Stimulated activated CD4-positive, alpha-beta T cell treated with anti-CD3 and anti-CD28 coated beads, Interleukin-12 subunit alpha, Interleukin-12 subunit beta, amount 100 ng/mL, for 4 hours (primary cell): ENCODE data around the gene NPDC1.
"Not testable (repeated sequence)": the region's sequence is repeated elsewhere in the genome, so short reads cannot be mapped to it uniquely, and the experiment has no call there.

Experiments
- DNase-seq: peaks from one replicate; pipeline ENCODE4 v3.0.0-alpha.2; 2020

Gene NPDC1

DNA sequence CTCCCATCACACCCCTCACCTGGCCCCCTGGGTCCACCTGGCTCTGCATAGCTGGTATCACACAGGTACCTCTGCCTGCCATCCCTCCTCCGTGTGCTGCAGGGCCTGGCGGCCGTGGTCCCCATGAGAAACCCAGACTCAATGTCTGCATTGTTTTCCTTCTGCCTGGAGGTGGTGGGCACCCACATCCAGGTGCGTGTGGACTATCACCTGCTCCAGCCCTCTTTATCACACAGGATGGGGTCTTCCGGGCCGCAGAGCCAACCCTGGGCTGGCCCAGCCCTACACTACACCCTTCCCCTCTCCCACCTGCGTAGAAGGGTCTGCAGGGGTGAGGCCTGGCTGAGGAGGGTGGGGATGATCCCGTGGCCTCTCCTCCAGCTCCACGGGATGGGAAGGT, 7.1 kb downstream of the NPDC1 start:
- no peak for DNase-seq

DNA sequence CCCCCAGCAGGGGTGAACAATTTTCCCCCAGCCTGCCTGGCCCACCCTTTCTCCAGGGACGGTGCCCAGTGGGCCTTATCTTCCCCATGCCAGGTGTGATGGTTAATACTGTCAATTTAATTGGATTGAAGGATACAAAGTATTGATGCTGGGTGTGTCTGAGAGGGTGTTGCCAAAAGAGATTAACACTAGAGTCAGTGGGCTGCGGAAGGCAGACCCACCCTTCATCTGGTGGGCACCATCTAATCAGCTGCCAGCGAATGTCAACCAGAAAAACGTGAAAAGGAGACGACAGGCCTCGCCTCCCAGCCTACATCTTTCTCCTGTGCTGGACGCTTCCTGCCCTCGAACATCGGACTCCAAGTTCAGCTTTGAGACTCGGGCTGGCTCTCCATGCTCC, 8.5 kb downstream of the NPDC1 start:
- DNase-seq: no peak

DNA sequence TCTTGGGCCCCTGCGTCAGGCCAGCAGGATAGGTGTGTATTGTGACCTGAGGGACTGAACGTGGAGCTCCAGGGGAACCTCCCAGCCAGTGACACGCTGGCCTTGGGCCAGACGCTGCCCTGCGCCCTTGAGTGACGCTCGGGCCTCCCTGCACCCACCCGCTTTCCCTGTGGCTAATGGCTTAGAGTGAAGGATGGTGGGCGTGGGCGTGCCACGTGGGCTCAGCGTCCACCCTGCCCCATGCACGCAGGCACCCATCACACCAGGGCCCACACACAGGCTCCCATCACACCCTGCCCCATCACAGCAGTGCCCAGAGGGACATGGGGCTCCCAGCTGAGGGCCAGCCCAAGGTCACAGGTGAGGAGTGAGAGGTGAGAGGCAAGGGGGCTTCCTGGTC, 8.9 kb downstream of the NPDC1 start:
- DNase-seq: no peak

DNA sequence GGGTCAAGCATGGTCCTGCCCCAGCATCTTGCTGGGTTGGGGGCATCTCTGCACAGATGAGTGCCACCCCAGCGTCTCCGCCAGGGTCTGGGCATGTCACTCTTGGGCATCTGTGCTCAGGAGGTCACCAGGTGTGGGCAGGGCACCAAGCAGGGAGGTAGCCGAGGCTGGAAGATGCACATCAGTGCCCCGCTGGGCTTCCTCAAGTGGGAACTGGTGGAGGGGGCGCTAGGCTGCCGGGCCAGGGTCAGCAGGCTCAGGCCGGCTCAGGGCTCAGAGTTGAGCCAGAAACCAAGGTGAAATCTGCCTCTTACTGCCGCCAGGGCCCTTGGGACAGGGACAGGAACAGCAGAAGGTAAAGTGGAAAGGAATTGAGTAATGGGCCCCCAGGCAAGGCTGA, 10.0 kb downstream of the NPDC1 start:
- no peak for DNase-seq

DNA sequence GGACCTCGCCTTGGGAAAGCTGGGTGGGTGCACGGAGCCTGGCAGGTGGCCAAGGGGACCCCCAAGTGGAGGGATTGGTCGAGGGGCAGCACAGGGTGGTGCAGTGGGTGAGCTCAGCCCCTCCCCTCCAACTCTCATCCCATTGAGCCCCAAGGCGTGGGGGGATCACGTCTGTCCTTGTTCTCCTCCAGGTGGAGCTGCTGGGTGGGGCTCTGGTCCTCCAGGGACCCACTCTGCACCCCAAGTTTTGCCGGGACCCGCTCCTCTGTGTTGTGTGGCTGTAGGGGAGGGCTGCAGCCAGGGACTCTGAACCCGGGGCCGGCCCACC, 10.5 kb downstream of the NPDC1 start:
- DNase-seq: no peak

DNA sequence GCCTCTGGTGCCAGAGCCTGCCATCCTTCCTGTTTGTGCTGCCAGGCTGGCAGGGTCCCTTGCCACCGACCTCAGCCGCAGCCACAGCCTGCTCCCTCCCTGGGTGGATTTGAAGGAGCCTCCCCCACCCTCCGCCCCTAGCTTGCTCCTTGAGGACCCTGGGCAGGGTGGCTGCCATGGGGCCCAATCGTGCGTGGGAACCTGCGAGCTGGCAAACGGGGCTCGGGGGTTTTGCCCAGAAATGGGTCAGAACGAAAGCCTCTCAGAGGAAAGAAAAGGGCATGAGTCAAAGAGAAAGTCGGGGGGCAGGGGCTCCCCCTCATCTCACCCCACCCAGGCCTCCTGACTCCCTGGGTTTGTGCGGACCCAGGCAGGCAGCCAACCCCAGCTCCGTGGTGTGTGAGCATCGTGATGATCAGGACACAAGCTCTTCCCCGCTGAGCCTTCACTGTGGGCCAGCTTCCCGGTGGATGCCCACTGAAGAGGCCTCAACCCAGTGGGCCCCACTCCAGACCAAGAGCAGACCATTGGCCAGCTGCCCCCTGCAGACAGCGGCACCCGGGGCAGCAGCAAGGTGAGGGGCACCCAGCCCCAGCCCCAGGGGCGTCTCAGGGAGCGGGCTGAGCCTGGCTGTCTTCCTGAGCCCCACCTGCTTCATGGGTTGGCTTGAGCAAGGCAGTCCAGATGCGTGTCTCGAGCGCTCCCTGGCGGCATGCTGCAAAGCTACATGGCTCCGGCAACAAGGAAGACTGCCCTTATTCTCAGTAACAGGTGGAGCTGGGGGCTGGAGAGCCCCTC, 11.1 kb downstream of the NPDC1 start:
- peak; percentile 86 for DNase-seq

DNA sequence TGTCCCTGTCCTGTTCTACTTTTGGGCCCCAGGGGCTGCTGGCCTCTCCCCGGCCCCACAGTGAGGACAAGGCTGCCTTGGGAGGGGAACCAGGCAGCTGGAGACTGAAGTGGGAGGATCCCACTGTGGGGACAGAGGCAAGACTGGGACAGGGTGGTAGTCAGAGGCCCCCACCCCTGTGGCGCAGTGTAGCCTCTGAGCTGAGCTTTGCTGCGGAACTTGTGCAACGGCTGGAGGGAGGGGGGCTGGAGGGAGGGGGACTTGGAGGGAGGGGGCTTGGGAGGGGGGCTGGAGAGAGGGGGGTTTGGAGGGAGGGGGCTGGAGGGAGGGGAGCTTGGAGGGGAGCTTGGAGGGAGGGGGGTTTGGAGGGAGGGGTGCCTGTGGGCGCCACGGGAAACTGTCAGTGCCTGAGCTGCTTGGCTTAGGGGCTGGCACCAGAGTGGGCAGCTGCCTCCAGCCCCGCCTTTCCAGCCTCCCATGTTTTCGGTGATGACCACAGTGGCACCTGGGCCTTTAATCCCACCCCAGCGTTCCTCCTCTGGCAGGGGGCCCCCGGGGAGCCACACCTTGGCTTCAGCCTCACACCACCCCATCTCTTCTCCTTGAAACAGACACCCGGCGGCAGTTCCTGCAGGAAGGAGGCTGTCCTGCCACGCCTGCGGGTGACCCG, 11.8 kb downstream of the NPDC1 start:
- DNase-seq: no peak

DNA sequence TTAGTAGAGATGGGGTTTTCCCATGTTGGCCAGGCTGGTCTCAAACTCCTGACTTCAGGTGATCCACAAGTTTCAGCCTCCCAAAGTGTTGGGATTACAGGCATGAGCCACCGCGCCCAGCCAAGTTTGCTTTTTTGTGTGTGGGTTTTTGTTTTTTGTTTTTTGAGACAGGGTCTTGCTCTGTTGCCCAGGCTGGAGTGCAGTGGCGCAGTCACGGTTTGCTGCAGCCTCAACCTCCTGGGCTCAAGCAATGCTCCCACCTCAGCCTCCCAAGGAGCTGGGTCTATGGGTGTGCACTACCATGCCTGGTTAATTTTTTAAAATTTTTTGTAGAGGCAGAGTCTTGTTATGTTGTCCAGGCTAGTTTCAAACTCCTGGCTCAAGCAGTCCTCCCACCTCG, 12.5 kb downstream of the NPDC1 start:
- DNase-seq: not testable (repeated sequence)

DNA sequence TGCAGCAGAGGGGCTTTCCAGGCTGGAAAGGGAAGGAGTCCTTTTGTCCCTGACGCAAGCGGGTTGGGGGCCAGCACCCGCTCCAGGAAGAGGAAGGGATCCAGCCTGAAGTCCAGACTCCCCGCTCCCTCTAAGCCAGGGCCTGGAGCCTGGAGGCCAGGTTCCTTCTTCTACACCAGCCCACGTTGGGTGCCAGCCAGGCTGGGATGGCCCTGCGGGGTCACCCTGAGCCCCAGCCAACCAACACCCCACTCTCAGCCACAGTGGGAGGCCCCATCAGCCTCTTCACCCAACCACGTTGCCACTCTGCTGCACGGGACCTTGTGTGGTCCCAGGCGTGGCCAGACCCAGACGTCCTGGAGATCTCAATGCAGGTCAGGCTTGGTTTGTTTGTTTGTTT, 13.1 kb downstream of the NPDC1 start:
- no peak for DNase-seq

DNA sequence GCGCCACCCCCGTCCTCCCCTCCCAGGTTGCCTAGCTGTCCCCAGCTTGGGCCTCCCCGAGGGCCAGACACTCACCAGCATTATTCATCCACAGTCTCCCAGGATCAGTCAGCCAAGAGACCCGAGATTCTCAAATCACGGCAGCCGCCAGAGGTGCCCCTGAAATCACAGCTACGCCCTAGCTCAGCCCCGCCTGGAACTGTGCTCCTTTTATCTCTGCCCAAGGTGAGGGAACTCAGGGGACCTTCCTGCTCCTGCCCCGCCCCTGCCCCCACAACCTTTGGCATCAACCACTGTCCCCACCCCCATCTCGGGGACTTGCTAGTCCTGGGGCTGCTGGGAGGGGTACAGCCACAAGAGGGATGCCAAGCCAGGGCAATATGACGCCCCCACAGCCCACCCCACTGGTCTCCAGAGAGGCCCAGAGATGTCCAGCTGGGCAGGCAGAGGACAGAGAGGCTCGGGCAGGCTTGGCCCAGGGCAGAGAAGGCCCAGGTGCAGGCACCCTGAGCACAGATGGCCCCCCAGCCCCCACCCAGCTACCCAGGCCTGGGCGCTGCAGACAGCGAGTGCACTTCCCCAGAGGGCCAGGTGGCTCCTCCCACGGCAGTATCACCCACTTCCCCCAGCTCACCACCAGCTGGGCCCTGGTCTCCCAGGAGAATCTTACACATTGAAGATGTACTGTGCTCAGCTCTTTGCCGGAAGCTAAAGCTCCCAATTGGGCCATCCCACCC, 13.9 kb downstream of the NPDC1 start, which contains the start of gene FUT7:
Gene FUT7 (minus strand): TSS at position 185 of the 737 bp plus-strand sequence. CDS start 97 bp downstream, at position 88.
- no peak for DNase-seq

DNA sequence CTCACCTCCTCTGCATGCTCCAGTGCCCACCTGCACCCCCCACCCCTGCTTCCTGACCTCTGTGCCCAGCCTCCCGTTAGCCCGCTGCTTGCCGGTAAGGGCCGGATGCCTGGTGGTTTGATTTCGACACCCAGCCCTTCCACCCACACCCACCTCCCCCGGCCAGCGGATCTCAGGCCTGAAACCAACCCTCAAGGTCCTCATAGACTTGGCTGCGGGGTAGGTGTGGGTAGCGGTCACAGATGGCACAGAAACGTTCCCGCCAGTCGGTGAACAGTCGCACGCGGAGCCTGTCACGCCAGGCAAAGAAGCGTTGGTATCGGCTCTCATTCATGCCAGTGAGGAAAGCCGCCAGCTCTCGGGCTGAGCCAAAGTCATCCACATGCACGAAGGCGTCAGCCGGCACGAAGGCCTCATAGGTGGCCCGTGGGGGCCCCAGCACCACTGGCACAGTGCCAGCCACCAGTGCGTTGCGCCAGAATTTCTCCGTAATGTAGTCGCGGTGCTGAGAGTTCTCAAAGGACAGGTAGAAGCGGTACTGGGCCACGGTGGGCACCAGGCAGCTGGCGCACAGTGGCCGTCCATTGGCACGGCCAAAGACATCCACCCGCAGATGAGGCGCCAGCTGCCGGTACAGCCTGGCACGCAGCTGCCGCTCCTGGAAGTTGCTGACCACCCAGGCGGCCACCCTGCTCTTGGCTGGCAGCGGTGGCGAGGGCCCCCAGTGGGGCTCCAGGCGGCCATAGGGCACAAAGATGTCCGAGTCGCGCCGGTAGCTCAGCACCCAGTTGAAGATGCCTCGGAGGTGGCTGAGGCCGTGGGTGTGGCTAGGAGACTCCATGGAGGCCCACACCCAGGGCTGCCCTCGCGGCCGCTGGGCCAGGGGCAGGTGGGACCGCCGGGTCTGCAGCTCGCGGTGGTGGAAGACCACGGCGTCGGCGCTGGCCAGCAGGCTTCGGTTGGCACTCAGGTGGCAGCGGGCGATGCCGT, 15.1 kb downstream of the NPDC1 start:
- no peak for DNase-seq

DNA sequence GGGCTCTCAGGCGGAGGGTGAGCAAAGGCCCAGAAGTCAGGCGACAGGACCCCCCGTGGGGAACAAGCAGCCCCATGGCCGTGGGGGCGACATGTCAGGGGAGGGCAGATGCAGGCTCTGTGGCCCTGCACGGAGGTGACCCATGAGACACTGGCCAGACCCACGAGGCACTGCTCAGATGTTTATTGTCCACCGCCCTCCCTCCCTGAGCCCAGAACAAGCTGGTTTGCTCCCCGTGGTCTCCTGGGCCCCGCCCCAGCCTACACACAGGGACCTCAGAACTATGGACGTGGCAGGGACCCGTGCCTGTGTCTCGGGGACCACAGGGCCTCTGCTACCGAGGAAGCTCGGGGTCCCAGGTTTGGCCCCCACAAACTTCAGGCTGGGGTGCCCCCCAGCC, 16.0 kb downstream of the NPDC1 start:
- DNase-seq: no peak

DNA sequence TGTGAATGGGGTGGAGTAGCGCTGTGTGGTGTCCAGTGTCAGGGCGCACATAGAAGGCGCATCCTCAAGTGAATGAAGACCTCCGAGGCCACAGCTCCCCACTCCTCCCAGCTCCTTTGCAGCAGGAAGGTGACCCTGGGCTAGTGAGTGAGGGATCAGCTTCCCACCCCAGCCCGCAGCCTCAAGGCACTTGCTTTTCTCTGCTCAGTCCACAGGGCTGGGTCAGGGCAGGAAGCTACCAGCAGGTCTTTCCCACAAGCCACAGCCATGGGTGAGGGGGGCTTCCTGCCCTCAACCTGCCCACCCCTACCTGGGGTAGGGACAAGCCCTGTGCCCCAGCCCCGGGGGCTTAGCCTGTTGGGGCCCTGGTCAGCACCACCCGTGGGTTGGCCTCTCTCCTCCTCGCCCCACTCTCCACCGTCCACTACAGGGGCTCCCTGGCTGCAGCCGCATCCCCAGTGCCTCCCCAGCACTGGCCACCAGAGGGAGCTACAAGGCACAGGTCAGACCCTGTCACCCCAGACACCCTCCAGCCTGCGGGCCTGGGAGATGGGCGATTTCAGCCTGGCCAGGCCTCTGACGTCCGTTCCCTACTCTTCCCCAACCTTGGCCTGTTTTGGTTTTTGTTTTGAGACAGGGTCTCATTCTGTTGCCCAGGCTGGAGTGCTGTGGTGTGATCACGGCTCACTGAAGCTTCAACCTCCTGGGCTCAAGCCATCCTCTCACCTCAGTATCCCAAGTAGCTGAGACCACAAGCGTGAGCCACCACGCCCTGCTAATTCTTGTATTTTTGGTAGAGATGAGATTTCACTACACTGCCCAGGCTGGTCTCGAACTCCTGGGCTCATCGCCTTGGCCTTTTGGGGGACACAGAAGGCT, 16.7 kb downstream of the NPDC1 start:
- DNase-seq: peak; percentile 77

DNA sequence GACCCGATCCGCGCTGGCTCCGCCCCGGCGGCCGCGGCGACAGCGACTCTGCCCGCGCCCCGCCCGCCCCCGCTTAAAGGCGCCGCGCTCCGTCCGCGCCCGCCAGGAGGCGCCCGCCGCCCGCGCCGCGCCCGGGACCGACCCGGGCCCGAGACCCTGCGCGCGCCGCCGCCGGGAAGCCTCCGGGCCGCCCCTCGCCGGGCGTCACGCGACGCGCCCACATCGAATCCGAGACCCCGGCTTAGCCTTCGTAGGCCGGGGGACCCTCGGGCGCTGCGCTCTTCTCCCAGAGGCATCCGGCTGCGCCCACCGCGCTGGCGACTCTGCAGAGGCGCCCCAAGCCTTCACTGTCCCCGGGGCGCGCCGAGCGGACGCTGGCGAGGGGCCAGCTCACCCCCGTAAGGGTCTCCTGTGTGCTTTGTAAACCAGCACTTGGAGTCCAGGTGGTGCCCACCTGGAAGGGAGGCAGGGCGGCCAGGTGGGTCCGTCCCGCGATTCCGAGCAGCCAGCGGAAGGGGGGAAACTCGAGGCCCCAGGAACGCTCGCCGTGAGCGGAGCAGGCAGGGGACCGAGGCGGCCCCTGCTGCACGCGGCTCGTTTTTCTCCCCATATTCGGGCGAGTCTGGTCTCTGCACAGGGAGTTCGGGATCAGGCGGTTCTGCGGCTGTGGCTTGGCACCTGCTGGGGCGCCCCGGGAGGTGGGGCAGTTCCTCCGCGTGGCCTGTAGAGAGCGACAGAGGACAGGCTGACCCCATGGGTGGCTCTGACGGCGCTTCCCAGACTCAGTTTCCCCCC, 17.5 kb downstream of the NPDC1 start:
- DNase-seq: peak; percentile 68

DNA sequence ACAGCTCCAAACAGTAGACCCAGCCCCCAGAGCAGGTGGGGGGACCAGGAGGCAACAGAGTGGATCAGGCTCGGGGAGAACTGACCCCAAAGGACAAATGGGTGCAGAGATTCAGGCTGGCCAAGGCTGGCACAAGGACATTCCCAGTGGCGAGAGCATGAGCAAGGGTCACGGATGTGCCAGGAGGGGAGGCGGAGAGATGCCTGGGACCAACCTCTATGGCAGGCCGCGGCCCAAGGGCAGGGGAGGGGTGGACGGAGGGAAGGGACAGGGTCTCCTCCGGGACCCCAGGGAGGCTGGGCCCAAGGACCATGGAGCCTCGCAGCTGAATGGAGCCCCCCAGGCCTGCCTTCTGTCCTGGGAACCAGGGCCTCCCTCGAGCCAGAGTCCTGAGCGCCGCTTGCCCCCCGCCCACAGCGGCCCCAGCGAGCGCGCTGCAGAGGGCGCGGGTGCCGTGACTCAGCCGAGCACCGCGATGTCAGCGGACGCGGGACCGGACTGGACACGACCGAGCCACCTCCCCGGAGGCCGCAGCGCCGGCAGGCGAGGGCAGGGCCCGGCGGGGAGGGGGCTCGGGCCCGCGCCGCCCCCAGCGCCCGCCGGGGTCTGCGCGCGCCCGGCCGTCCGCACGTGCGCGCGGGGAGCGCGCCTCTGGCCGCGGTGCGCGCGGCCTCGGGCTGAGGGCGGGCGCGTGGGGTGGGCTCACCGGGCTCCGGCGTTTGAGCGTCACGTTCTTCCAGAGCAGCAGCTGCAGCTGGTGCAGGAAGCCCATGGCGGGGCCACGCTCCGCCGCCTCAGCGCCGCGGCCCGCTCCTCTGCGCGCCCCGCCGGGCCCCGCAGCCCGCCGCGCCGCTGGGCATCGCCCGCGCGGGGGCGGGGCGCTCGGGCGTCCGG, 18.4 kb downstream of the NPDC1 start, which contains the start of gene ABCA2:
Gene ABCA2 (minus strand): TSS at position 869 of the 894 bp plus-strand sequence. CDS start 97 bp downstream, at position 772.
- no peak for DNase-seq

DNA sequence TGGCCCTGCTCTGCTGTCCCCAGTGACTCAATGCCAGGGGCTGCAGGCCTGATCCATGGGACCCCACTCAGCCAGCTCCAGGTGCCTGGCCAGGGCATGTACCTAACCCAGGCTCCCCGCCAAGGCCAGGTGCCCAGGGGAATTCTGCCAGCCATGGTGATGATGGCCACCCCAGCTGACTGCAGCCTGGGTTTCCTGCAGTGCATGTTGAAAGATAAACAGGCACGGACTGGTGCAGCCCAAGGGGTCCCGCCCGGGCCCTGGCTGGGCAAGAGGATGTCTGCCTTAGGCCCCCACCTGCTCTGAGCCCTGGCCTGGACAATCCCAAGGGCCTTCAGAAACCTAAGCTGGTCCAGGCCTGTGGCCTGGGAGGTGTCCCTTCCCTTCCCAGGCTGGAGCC, 19.1 kb downstream of the NPDC1 start:
- DNase-seq: no peak

DNA sequence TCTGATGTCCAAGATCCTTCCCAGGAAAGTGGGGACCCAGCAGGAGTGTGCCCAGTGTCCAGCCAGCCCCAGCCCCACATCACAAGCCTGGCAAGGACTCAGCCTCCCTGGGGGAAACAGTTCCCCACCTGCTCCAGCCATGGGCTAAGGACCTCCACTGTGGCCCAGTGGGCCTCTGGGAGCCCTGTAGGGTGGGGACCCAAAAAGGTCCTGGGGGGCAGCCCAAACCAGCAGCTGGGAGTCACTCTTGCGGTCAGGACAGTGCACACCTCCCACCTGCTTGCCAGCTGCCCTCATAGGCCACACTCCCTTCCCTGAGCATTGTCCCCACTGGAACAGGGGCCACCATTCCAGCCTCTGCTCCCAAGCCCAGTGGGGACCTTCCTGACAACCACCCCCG, 19.6 kb downstream of the NPDC1 start:
- no peak for DNase-seq

DNA sequence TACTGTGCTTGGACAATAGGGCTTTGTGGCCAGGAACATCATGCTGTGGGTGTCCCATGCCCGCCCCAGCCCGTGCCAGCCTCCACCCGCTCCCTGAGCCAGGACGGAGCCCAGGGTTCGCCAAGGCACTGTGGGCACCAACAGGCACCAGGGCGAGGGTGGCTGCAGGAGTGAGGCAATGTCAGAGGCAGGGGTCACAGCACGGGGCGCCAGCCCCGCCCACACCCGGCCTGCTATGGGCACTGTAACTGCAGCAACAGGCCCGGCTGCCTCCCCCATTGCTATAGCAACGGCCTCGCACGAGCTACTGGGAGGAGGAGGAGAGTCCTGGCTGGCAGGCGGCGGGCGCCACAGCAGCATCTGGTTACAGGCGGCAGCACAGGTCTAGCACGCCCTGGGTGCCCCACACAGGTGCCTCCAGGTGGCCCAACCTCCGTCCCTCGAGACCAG, 20.4 kb downstream of the NPDC1 start:
- DNase-seq: no peak

DNA sequence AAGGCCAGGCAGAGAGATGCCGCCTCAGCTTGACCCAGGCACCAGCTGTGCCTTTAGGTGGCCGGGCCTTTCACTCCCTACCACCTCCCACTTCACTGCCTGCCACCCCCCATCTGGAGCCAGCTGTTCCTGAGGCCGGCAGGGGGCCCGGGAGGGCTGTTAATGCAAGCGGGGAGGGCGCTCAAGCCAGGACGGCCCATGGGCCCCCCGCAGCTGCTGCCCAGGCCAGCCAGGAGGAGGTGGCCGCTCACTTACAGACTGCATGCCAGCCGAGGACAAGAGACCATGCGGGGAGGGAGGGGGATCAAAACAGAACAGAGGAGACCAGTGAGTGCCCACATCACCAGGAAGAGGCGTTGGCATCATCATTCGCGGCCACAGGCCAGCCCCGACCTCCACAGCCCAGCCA, 22.4 kb downstream of the NPDC1 start:
- no peak for DNase-seq
